GM19438 (cell line): ENCODE data around the gene NGEF.
"Not testable (repeated sequence)": the region's sequence is repeated elsewhere in the genome, so short reads cannot be mapped to it uniquely, and the experiment has no call there.

Experiments used
- ATAC-seq: cut with Tn5 transposase; IDR thresholded peaks from one replicate; pipeline ENCODE4 v1.9.1; 2021; ENCODE audit warnings: low read depth; ENCODE audit not compliant: unreplicated experiment

NGEF gene

DNA sequence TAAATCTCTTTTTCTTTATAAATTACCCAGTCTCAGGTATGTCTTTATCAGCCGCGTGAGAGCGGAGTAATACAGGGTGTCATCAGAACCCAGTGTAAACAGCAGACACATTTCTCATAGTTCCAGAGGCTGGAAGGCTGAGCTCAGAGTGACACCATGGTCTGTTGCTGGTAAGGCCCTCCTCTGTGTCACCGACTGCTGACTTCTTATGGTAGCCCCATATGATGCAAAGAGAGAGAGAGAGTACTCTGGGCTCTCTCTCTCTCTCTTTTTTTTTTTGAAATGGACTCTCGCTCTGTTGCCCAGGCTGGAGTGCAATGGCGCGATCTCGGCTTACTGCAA lies 83.0 kb downstream of the NGEF start:
- ATAC-seq: no peak

DNA sequence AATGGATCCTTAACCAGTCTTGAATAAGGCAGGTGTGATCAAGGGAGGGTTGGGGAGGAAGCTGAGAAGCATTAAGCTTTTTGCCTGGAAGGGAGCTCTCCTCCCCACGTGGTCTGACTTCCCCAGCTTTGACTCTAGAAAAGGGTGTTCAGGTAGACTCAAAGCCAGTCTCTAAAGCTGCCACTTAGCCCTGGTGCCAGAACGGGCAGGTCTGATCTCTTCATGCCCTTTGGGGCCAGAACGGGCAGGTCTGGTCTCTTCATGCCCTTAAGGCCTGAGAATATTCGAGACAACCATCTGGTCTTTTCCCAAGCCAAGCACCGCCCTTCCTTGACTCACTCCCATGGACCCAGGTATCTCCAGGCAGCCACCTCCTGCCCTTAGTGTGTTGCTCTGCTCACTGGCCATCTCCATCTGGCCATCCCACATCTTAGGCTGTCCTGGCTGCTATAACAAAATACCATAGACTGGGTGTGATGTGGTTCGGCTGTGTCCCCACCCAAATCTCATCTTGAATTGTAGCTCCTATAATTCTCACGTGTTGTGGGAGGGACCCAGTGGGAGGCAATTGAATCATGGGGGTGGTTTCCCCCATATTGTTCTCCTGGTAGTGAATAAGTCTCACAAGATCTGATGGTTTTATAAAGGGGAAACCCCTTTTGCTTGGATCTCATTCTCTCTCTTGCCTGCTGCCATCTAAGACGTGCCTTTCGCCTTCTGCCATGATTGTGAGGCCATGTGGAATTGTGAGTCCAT lies 83.6 kb downstream of the NGEF start:
- ATAC-seq: no peak

DNA sequence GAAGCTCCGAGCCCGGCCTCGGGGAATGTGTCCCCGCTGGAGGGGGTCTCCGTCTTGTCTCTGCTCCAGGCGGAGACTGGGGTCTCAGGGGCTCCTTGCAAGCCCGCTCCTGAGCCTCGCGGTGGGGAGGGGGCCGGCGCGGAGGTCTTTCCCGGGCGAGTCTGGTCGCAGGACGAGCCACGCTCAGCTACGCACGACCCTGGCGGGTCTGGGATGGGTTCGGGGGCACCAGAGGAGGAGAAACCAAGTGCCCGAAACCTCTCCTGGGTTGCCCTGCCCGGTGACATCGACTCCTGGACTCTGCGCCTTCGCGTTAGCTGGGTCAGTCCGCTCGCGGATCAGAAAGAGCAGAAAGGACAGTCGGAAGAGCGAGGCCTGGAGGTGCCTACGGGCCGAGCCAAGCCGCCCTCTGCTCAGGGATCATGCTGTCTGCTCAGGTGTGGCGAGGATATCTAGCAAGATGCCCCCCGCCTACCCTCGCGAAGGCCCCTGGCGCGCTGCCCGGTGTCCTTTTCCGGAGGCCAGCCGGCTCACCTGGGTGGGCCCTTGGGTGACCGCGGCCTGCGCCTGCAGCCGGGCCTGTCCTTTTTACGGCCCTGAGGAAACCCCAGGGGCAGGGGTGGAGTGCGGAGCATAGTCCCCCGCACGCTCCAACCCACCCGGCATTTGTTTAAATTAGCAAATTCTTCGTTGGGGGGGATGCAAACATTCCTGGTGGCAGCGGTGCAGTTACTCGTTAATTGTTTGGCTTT lies 84.3 kb downstream of the NGEF start:
- no peak for ATAC-seq

DNA sequence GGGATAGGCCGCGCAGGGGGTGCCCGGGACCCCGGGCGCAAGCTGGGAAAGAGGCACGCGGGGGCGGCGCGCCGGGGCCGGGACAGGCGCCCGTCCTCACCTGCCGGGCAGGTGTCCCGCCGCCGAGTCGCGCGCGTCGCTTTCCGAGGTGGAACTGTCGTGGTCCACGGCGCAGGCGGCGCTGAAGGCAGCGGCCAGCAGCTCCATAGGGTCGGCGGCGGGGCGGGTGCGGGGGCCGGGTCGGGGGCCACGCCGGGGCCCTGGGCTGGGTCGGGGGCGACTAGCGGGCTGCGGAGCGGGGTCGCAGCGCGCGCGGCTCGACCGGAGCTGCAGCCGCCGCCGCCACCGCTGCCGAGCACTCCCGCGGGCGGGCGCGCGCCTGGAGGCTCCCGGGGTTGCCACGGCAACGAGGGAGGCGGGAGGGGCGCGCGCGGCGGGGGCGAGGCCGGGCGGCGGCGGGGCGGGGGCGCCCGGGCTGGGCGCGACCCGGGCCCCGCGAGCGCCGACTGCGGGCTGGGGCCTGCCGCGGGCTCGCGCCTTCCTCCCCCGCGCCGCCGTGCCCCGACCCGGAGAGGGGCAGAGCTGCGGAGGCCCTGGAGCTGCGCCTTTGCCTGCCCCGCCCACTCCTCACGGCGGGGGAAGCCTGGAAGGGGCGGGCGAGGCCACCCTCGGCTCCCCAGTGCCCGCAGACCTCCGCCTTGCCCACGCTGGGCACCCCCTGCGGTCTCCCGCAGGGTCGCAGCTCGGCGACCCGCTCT lies 85.1 kb downstream of the NGEF start:
- no peak for ATAC-seq

DNA sequence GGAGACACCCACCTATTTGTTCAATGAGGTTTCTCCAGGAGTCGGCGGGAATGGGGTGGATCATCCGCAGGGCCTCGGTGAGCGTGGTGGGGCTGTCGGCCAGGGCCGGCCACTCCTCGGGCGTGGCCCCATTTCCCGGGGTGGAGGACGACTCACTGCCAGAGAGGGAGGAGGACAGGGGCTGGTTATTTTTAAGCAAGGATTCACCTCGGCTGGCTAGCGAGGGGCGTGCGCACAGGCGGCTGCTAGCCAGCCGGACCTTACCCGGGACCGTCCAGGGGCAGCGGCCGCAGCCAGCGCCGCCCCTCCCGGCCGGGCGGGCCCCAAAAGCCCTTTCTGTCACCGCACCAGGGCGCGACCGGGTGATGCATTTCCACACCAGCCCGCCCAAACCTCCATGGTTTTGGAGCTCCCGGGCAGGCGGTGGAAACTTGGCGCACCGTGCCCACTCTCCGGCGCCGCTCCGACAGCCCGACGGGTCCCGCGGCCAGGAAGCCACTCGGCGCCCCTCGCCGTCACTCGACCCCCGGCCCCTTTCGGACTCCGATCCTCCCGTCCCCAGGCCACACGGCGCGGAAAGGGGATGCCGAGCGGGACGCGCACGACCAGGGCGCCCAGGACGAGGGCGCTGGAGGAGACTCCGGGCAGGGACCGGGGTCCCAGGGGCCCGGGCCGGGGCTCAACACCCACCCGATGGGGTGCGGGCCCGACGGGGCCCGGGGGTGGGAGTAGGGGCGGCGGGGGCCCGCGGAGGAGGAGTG lies 85.8 kb downstream of the NGEF start:
- ATAC-seq: no peak

DNA sequence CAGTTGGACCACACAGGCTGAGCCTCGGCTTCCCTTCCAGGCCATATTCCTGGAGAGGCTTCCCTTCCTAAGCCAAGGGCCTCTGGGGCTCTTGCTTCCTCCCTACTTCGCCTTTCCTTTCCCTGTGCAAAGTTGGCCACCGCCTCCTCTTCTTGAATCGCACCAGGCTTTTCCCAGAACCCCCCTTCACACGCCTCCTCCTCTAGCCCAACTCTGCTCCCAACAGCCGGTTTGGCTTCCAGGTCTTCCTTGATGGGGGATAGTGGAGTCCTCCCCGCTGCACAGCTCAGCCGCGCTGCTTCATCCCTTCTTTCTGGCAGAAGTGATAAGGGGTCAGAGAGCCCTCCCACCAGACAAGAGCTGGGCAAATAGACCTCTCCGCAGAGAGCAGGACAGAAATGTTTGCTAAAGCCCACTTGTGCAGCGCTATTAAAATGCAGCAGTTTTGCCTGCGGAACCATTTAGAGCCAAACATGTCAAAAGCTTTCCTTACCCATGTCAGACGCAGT lies 86.6 kb downstream of the NGEF start:
- ATAC-seq: no peak

DNA sequence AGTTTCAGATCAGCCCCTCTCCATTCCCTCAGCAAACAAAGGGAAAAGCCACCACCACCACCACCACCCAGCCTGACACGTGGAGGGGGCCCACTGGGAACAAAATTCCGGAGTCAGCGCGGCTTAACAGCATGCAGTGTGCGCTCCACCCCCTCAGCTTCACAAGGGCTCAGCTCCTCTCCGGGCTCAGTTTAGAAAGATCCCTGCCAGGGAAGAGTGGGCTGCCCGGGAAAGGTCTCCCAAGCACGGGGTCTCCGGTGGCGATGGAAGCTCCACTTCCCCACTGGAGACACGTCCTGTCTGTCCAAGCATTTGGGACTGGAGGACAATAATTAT lies 87.3 kb downstream of the NGEF start:
- no peak for ATAC-seq

DNA sequence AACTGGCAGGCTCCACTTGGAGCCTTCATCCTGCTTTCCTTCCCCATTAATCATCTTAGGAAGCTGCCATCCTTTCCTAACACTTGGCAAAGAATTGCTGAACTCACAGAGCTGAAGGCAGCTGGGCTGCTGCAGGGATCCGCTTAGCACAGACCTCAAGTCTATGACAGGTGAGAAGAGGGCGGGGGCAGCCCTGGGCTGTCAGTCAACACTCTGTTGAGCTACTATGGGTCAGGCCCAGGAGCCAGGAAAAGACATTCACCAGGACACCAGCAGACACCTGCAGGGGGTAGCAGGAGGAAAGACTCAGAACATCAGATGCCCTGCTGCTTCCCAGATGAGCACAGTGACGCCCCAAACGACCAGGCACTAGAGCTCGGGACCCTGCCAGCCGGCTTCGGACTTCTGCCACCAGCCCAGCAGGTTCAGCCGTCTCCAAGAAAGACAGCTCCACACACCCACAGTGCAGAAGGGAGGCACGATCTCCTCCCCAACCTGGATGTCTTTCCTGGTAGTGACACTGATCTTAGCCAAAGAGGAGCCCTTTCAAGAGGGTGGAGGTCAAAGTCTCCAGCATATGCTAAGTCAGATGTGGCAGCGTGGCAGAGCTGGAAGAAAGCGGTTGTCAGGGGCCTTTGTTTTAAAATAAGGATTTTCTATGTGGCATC lies 87.8 kb downstream of the NGEF start:
- no peak for ATAC-seq

DNA sequence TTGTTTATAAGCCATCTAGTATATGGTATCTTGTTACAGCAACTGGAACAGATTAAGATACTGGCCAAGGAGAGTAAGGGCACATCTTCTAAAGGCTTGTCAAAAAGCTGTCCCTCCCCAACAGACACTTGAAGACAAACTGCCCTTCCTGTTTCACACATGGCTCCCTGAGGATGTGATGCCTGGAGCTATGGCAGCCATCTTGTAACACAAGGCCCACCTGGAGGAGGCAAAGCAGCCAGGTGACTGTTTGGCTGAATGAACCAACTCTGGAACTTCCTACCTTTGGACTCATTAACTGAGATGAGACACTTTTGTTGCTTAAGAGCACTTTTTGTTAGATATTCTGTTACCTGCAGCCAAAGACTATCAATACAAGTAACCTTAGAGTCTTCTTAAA lies 88.6 kb downstream of the NGEF start:
- ATAC-seq: no peak

DNA sequence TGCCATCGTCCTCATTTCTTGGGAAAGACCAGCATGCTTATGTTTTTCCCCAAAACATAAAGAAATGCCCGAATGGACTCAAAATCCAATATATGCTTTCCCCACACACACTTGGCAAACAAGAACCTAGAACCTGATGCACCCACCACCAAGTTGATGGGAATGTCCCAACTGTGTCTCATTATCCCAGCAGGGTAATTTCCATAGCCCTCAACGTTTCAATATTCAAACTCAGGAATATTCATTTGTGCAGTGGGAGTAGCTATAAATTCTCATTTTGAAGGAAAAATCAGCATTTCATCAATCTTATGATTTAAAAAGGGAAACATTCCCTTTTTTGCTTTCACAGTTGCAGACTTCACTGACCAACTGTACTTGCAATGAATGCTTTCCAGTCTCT lies 92.3 kb downstream of the NGEF start:
- no peak for ATAC-seq

DNA sequence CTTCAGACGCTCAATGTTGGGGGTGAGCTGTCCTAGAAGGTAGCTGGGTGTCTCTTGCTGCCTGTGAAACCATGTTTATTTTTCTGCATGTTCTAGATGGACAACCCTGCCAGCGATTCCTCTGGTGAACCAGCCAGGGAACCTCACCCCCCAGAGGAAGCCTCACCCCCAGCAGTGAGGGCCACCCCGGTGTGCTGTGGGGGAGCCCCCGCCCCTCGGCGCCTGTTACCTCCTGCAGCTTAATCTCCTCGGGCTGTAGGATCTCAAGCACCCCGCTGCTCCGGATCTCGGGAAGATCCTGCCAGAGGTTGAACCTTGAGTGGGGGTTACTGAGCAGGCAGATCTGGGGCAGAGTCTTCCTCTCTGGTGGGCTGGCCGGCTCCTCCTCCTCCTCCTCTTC lies 93.0 kb downstream of the NGEF start:
- no peak for ATAC-seq

DNA sequence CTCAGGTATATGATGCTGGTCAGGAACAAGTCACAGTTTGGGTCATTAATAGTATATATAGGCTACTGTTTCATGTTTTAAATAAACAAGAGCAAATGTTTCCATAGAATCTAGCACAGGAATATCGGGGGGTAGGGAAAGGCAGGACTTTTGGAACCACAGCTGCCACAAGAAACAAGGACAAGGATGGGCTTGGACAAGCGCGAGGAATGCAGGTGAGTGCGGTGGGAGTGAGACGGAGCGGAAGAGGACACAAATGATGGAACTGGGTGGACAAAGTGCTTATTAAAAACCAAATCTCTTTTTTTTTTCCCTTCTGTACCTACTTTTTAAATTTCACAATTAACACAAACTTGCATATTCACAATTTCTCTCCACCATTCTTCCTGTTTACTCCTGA lies 93.9 kb downstream of the NGEF start:
- no peak for ATAC-seq

DNA sequence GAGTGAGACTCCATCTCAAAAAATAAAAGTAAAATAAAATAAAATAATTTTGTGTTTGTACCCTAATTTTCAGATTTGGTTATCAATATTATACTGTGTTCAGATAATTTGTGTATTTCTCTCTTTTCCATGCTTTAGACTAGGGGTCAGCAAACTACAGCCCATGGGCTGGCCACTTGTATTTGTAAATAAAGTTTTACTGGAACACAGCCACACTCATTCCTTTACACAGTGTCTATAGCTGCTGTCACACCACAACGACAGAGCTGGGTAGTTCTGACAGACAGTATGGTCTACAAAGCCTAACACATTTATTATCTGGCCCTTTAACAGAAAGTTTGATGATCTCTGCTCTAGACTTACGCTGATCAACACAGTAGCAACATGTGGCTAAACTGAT lies 99.2 kb downstream of the NGEF start:
- no peak for ATAC-seq

DNA sequence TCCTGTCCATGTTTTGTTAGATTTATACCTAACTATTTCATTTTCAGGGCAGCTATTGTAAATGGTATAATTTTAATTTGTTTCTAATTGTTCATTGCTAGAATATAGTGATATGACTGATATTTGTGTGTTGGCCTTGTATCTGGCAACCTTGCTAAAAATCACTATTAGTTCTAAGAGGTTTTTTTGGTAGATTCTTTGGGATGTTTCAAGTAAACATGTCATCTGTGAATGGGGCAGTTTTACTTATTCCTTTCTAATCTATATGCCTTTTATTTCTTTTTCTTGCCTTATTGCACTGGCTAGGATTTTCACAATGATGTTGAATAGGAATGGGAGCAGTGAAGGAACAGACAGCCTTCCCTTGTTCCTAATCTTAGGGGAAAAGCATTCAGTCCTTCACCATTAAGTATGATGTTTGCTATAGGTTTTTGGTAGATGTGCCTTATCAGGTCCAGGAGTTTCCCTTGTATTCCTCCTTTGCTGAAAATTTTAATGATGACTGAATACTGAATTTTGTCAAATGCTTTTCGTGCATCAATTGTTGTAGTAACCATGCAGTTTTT lies 101.3 kb downstream of the NGEF start:
- ATAC-seq: no peak

DNA sequence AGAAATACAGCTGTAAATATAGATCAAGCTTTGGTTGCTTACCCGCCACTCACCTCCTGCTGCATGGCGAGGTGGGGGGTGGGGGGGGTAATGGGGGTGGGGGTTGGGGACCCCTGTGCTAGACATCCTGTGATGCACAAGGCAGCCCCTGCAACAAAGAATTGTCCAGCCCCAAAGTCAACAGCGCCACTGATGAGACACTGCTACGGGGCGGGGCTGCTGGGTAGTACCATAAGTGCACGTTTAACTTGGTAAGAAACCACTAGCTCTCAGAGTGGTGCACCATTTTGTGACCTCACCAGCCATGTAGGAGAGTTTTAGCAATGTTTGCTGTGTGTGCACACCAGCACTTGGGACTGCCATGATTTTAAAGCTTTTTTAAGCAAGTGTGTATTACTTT lies 102.7 kb downstream of the NGEF start:
- no peak for ATAC-seq

DNA sequence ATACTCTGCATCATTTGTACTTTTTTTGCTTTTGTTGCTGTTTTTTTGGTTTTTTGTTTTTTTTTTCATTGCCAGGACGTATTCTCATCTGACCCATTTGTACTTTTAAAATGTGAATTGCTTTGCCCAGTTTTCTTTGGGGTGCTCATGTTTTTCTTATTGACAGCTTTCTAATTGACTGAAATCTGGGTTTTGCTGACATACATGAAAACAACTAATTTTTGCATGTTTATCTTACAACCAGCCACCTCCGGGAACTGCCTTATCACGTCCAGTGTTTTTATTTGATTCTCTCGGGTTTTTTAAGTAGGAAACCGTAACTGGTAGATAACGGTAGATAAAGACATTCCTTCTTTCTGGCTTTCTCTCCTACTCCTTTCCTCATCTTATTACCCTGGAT lies 104.4 kb downstream of the NGEF start:
- ATAC-seq: no peak

DNA sequence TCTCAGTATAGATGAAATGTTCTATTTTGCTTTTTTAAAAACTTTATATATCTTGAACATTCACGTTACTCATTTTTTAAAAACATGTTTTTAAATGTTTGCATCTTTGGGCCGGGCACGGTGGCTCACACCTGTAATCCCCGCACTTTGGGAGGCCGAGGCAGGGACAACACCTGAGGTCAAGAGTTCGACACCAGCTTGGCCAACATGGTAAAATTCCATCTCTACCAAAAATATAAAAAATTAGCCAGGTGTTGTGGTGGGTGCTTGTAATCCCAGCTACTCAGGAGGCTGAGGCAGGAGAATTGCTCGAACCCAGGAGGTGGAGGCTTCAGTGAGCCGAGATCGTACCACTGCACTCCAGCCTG lies 105.4 kb downstream of the NGEF start:
- ATAC-seq: not testable (repeated sequence)

DNA sequence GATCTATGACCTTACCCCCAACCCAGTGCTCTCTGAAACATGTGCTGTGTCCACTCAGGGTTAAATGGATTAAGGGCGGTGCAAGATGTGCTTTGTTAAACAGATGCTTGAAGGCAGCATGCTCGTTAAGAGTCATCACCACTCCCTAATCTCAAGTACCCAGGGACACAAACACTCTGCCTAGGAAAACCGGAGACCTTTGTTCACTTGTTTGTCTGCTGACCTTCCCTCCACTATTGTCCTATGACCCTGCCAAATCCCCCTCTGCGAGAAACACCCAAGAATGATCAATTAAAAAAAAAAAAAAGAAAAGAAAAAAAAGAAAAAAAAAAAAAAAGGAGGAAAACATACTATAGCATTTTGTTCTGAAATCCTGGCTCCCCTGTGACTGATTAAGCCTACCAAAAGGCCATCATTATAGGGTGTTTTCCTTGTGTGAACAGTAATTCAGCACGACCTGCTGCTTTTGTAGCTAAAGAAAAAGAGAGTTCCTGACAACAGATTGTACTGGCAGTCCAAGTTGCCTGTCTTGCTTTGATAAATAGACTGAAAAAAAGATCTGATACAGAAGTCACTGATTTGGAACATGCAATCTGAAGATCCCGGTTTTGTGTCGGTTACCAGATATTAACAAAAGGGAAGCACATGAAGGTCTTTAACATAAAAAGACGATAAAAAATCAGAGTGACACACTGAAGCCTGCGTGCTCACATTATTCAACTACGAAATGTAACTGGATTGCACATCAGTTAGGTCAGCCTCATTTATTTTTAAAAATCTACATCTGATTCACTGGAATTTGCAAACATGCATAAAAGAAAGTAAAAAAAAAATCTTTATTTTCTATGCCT lies 106.0 kb downstream of the NGEF start:
- ATAC-seq: not testable (repeated sequence)

DNA sequence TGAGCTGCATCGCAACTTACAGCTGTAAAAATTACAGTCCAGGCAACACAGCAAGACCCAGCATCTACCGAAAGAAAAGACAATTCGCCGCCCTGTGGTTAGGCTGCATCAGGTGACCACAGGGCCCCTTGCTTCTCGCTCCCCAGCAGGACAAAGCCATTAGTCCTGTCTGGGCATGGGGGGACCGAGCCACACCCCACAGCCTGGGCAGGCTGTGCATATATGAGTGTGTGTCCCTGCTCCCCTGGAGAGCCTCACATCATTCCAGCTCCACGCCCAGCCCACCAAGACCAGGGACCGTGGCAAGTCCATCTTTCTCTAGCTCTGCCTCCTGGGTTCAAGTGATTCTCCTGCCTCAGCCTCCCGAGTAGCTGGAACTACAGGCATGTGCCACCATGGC lies 109.1 kb downstream of the NGEF start:
- ATAC-seq: no peak
